ENCODE data around the gene SNU13. TPM values are rescaled to one million over a fixed set of nuclear protein-coding genes. Genes with fewer than 3 reads are reported as not detected.
"Not testable (repeated sequence)": the region's sequence is repeated elsewhere in the genome, so short reads cannot be mapped to it uniquely, and the experiment has no call there.

The SNU13 gene
- total RNA-seq, 1 donor from 2014 or later, result 115 TPM

DNA sequence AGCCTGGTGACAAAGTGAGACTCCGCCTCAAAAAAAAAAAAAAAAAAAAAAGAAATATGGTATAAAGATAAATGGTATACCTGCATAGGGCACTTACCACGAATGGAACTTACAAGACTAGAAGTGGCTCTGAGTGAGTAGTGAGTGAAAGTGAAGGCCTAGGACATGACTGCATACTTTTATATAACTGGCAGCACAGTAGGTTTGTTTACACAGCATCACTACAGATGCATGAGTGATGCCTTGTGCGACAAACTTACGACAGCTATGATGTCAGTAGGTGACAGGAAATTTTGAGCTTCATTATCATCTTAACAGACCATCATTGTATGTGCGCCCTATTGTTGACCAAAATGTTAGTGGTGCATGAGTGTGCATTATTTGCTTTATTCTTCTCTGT lies 49.9 kb downstream of the SNU13 start:
- TF ChIP-seq, protein P1, sequence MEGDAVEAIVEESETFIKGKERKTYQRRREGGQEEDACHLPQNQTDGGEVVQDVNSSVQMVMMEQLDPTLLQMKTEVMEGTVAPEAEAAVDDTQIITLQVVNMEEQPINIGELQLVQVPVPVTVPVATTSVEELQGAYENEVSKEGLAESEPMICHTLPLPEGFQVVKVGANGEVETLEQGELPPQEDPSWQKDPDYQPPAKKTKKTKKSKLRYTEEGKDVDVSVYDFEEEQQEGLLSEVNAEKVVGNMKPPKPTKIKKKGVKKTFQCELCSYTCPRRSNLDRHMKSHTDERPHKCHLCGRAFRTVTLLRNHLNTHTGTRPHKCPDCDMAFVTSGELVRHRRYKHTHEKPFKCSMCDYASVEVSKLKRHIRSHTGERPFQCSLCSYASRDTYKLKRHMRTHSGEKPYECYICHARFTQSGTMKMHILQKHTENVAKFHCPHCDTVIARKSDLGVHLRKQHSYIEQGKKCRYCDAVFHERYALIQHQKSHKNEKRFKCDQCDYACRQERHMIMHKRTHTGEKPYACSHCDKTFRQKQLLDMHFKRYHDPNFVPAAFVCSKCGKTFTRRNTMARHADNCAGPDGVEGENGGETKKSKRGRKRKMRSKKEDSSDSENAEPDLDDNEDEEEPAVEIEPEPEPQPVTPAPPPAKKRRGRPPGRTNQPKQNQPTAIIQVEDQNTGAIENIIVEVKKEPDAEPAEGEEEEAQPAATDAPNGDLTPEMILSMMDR (IDR thresholded peaks at IDR 0.05; ENCODE audit: unreplicated experiment), result no peak
- Mint-ChIP-seq H3K27ac (no peak overlapping the region), H3K4me3 (no peak overlapping the region), H3K36me3 (peaks cover 46% of the 10 kb centered on the region), H3K9me3 (peaks cover 6% of the 10 kb centered on the region), H3K27me3 (ENCODE audit: low read depth) (no peaks in the 10 kb centered on the region), H3K4me1 (no peaks in the 10 kb centered on the region)
- no peak for DNase-seq (ENCODE audit: low spot score in 2 of 2, unreplicated experiment in 2 of 2)

DNA sequence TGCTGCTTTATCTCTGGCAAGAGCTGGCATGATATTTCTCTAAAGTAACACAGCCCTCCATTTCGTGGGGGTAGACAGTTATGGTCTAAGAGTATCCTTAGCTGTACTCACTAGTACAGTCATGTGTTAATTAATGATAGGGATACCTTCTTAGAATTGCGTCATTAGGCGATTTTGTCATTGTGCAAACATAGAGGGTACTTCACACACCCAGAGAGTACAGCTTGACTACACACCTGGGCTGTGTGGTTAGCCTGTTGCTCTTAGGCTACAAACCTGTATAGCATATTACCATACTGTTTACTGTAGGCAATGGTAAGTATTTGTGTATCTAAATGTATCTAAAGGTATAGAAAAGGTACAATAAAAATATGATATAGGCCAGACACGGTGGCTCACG lies 50.5 kb downstream of the SNU13 start:
- TF ChIP-seq, protein P1 (IDR thresholded peaks at IDR 0.05; ENCODE audit: unreplicated experiment), result no peak
- Mint-ChIP-seq H3K9me3 (peaks cover 6% of the 10 kb centered on the region), H3K36me3 (peaks cover 48% of the 10 kb centered on the region), H3K27ac (no peak overlapping the region), H3K4me3 (no peak overlapping the region), H3K4me1 (no peaks in the 10 kb centered on the region), H3K27me3 (ENCODE audit: low read depth) (no peaks in the 10 kb centered on the region)
- no peak for DNase-seq (ENCODE audit: low spot score in 2 of 2, unreplicated experiment in 2 of 2)

DNA sequence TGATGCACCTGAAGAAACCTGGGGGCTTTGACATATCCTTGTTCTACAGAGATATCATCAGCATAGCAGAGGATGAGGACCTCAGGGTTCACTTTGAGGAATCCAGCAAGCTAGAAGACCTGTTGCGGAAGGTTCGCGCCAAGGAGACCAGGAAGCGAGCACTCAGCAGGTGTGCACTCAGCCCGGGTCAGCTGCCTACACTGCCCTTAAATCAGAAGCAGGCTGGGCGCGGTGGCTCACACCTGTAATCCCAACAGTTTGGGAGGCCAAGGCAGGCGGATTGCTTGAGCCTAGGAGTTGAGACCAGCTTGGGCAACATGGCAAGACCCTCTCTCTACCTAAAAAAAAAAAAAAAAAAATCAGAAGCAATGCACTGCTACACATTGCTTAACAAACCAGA lies 51.0 kb downstream of the SNU13 start:
- H3K4me3 Mint-ChIP-seq; H3K9me3 Mint-ChIP-seq; H3K4me1 Mint-ChIP-seq; H3K27ac Mint-ChIP-seq; H3K27me3 Mint-ChIP-seq (ENCODE audit: low read depth); DNase-seq (ENCODE audit: low spot score in 2 of 2, unreplicated experiment in 2 of 2): not testable (repeated sequence)
- peaks cover 45% of the 10 kb centered on the region for H3K36me3 Mint-ChIP-seq

DNA sequence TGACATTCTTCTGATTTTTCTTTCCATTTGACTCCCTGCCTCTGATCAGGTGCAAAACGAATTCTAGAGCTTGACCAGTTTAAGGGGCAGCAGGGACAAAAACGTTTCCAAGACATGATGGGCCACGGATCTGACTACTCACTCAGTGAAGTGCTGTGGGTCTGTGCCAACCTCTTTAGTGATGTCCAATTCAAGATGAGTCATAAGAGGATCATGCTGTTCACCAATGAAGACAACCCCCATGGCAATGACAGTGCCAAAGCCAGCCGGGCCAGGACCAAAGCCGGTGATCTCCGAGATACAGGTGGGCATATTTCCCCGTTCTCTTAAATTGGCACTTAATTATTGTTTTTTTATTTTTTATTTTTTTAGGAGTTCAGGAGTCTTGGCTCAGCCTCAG lies 52.2 kb downstream of the SNU13 start:
- no peak overlapping the region for H3K27ac Mint-ChIP-seq
- no peaks in the 10 kb centered on the region for H3K9me3 Mint-ChIP-seq
- TF ChIP-seq, protein P1 (IDR thresholded peaks at IDR 0.05; ENCODE audit: unreplicated experiment), result no peak
- no peak overlapping the region for H3K4me3 Mint-ChIP-seq
- H3K27me3 Mint-ChIP-seq (ENCODE audit: low read depth), result no peaks in the 10 kb centered on the region
- no peak for DNase-seq (ENCODE audit: low spot score in 2 of 2, unreplicated experiment in 2 of 2)
- H3K4me1 Mint-ChIP-seq, result no peaks in the 10 kb centered on the region
- H3K36me3 Mint-ChIP-seq, result peaks cover 42% of the 10 kb centered on the region

DNA sequence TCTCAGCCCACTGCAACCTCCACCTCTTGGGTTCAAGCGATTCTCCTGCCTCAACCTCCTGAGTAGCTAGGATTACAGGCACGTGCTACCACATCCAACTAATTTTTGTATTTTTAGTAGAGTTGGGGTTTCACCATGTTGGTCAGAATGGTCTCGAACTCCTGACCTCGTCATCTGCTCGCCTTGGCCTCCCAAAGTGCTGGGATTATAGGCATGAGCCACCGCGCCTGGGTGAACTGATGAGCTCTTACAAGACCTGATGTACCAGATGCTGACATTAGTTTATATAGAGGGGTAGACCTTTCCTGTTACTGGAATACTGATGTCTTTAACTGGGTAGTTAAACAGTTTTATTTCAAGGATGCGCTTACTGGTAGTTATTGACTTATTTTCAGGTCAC lies 54.1 kb downstream of the SNU13 start:
- H3K4me3 Mint-ChIP-seq, result not testable (repeated sequence)

DNA sequence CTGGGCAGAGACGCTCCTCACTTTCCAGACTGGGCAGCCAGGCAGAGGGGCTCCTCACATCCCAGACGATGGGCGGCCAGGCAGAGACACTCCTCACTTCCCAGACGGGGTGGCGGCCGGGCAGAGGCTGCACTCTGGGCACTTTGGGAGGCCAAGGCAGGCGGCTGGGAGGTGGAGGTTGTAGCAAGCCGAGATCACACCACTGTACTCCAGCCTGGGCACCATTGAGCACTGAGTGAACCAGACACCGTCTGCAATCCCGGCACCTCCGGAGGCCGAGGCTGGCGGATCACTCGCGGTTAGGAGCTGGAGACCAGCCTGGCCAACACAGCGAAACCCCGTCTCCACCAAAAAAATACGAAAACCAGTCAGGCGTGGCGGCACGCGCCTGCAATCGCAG lies 57.1 kb downstream of the SNU13 start:
- not testable (repeated sequence) for H3K4me3 Mint-ChIP-seq; H3K27ac Mint-ChIP-seq; H3K4me1 Mint-ChIP-seq; H3K27me3 Mint-ChIP-seq (ENCODE audit: low read depth); H3K9me3 Mint-ChIP-seq; DNase-seq (ENCODE audit: low spot score in 2 of 2, unreplicated experiment in 2 of 2)
- H3K36me3 Mint-ChIP-seq, result peaks cover 54% of the 10 kb centered on the region

More for the DNA sequence above, 54.1 kb downstream of the SNU13 start:
- not testable (repeated sequence) for H3K27ac Mint-ChIP-seq; H3K4me1 Mint-ChIP-seq; H3K9me3 Mint-ChIP-seq; DNase-seq (ENCODE audit: low spot score in 2 of 2, unreplicated experiment in 2 of 2); H3K27me3 Mint-ChIP-seq (ENCODE audit: low read depth)
- H3K36me3 Mint-ChIP-seq, result peaks cover 38% of the 10 kb centered on the region

DNA sequence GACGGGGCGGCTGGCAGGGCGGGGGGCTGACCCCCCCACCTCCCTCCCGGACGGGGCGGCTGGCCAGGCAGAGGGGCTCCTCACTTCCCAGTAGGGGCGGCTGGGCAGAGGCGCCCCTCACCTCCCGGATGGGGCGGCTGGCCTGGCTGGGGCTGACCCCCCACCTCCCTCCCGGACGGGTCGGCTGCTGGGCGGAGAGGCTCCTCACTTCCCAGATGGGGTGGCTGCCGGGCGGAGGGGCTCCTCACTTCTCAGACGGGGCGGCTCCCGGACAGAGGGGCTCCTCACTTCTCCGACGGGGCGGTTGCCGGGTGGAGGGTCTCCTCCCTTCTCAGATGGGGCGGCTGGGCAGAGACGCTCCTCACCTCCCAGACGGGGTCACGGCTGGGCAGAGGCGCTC lies 57.6 kb downstream of the SNU13 start:
- H3K36me3 Mint-ChIP-seq, result peaks cover 50% of the 10 kb centered on the region
- not testable (repeated sequence) for H3K27me3 Mint-ChIP-seq (ENCODE audit: low read depth); H3K4me3 Mint-ChIP-seq

DNA sequence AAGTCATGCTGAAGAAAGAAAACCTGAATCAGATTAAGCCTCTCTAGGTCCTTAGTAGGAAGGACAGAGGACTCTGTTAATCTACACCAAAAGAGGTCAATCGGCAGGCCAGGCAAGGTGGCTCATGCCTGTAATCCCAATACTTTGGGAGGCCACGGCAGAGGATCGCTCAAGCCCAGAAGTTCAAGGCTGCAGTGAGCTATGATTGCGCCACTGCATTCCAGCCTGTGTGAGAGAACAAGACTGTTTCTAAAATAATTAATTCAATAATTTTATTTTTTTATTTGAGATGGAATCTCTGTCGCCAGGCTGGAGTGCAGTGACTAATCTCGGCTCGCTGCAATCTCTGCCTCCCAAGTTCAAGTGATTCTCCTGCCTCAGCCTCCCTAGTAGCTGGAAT lies 63.1 kb downstream of the SNU13 start:
- TF ChIP-seq, protein P1 (IDR thresholded peaks at IDR 0.05; ENCODE audit: unreplicated experiment), result no peak
- H3K36me3 Mint-ChIP-seq, result peaks cover 40% of the 10 kb centered on the region
- DNase-seq (ENCODE audit: low spot score in 2 of 2, unreplicated experiment in 2 of 2), result no peak
- peaks cover 9% of the 10 kb centered on the region for H3K9me3 Mint-ChIP-seq
- no peaks in the 10 kb centered on the region for H3K27me3 Mint-ChIP-seq (ENCODE audit: low read depth)
- peaks cover 9% of the 10 kb centered on the region for H3K4me1 Mint-ChIP-seq
- H3K4me3 Mint-ChIP-seq, result no peak overlapping the region
- H3K27ac Mint-ChIP-seq, result no peak overlapping the region

More for the DNA sequence above, 57.6 kb downstream of the SNU13 start:
- not testable (repeated sequence) for H3K4me1 Mint-ChIP-seq; DNase-seq (ENCODE audit: low spot score in 2 of 2, unreplicated experiment in 2 of 2); H3K27ac Mint-ChIP-seq; H3K9me3 Mint-ChIP-seq
